HG02678 (cell line): ENCODE measurements around the gene PDHA1.
A peak's percentile ranks its signal among the peaks of the same experiment; 100 is the strongest.

Experiments
- ATAC-seq: cut with Tn5 transposase; IDR thresholded peaks from one replicate; pipeline ENCODE4 v1.9.1; 2021; ENCODE audit warnings: mild to moderate bottlenecking, moderate library complexity; ENCODE audit not compliant: unreplicated experiment

Gene PDHA1

GRCh38 chrX:19343535-19344408 is at the start of gene PDHA1:
Gene PDHA1, plus strand, starts transcription at chrX:19343927. Its CDS starts 111 bp downstream, at chrX:19344038.
- peak; percentile 98 for ATAC-seq

DNA sequence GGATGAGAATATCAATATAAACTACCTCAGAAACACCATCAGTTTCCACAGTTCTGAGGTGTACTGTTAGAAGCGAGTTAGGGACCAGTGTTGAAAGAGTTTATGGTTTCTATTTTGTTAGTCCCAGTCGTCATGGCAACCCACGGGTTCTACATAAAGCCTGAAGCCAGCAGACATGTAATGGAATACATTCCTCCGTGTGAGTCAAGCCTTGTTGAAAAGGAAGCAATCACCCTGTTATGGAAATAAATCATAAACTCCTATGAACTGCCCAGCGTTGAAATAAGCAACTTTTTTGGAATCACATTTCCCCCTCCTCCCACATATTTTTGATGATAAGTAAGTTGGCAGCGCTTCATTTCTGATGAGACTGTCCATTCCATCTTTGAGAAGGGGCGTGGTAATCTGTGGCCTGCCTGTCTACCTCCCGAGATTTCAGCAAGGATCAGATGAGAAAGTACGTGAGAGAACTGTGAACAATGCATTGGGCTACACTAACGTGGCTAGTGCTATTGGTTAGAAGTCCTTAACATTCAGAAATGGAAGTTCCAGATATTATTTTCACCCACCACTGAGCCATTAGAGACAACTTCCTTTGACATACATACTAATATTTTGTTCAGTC is 40.4 kb upstream of the PDHA1 start:
- no peak for ATAC-seq

DNA sequence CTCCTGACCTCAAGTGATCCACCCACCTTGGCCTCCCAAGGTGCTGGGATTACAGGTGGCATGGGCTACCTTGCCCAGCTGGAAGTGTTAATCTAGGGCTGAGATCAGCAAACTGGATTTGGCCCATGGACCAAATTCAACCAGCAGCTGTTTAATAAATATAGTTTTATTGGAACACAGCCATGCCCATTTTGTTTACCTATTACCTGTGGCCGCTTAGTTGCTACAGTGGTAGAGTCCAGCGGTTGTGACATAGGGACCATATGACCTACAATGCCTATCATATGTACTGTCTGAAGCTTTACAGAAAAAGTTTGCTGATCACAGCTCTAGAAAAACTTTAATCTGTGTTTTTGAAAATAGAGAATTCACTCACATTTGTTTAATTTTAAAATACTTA is 17.2 kb upstream of the PDHA1 start:
- ATAC-seq: no peak

DNA sequence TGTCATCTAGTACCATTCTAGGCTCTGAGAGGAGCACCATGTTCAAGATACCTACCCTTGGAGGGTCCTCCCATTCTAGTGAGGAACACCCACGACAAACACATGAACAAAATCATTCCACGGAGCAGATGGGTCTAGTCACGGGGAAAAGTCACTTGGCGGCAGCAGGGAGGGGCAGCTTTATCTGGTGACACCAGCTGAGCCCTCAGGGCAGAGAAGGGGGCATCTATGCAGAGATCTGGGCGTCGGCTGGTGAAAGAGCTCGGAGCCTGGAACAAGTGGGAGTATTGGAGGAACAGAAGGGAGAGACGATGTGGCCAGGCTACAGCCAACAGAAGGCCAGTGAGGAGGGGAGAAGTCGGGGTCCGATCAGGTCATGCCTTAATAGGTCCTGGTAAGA is 11.9 kb upstream of the PDHA1 start:
- ATAC-seq: no peak

DNA sequence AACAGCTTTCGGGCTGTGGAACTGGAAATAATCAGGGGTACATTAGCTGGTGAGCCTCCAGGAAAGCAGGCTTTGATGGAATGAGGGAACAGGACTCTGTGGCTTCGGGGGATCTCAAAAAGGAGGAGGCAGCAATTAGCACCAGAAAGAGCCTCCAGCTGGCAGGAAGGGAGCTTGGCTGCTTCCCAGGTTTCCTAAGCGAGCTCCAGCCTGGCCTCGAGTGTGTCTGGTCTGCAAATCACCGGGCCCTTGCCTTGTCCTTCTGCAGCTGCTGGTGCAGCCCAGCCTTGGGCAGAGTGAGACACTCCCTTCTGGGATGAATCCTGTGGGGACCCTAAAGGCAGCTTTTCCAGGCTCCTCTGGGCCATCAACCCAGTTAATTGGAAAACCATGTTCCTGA is 10.7 kb upstream of the PDHA1 start:
- ATAC-seq: no peak

GRCh38 chrX:19334945-19335626 is 8.6 kb upstream of the PDHA1 start:
- ATAC-seq: no peak

GRCh38 chrX:19342331-19342906 is 1.3 kb upstream of the PDHA1 start:
- ATAC-seq: no peak

DNA sequence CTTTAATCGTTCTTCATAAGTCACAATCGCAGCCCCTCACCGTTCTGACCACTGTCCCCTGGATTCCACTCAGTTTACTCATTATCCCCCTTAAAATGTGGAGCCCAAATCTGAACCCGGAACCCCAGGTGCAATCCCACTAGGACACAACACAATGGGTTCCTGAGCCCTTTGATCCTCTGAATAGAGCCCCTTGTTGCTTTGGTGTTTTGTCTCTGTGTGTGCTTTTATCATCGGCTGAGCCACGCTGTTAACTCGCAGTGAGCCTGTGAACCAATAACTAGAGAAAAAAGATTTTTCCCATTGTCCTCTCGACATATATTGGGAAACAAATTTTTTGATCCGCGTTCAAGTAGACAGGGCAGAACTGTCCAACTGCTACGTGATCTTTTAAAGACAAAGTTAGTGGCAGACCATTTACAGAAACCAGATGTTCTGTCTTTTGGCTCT is 617 bp upstream of the PDHA1 start:
- no peak for ATAC-seq

- ATAC-seq: no peak
These were observed 934 bp downstream of the PDHA1 start for GRCh38 chrX:19344661-19345060.

GRCh38 chrX:19347916-19348315 is 4.2 kb downstream of the PDHA1 start:
- ATAC-seq: no peak

- ATAC-seq: no peak
These were observed 5.5 kb downstream of the PDHA1 start for GRCh38 chrX:19349264-19349663.

DNA sequence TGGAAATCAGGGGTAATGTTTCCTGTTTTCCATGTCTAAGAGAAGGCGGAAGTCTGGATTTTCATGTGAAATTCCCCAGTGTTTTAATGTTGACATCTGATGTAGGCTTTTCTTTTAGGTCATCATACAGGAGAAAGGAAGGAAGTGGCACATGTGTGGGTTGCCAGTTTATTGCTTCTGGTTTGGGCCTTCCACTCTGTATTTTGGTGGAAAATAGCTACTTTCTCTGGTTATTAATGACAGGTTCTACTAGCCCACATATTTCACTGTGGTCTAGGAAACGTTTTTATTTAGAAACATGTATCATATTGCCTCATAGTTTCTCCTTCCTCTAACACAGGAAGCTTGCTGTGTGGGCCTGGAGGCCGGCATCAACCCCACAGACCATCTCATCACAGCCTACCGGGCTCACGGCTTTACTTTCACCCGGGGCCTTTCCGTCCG is 7.2 kb downstream of the PDHA1 start:
- peak; percentile 98 for ATAC-seq

DNA sequence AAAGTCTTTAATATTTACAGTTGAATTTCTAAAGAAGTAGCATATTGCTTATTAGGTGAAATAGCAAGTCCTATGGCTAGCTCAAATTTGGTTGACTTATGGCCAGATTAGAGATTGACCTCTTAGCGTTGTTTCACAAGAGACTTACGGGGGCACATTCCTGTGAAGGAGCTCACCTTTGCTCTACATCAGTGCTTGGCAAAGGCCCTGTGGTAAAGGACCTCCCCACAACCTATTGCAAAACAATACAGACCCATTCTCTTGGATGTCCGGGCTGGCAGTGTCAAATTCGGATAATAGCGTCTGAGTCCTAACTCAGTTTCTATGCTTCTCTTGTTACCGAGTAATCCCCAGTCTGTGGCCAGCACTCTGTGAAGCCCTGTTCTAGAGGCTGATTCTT is 10.9 kb downstream of the PDHA1 start:
- no peak for ATAC-seq

- no peak for ATAC-seq
These were observed 14.8 kb downstream of the PDHA1 start for GRCh38 chrX:19358521-19358920.

GRCh38 chrX:19360903-19361302 is 17.2 kb downstream of the PDHA1 start:
- ATAC-seq: no peak

- no peak for ATAC-seq
These were observed 18.0 kb downstream of the PDHA1 start for GRCh38 chrX:19361701-19362100.

DNA sequence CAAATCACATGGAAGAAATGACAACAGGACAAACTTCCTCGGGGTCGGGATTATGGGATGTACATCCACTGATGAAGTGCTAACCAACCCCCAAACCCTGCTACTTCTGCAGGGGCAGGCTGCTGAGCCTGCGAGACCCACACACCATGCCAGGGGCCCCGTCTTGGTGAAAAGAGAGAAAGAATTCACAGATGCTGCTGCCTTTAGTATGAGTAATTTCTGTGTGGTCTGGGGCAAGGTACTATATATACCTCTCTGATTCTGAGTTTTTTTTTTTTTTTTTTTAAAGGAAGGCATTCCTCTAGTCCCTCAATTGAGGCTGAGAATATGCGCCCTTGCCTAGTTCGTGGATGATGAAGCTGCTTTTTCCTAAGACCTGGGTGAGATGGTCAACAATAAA is 24.8 kb downstream of the PDHA1 start:
- no peak for ATAC-seq

GRCh38 chrX:19370061-19370460 is 26.3 kb downstream of the PDHA1 start:
- ATAC-seq: no peak

GRCh38 chrX:19372170-19372546 is 28.4 kb downstream of the PDHA1 start:
- ATAC-seq: peak; percentile 72

DNA sequence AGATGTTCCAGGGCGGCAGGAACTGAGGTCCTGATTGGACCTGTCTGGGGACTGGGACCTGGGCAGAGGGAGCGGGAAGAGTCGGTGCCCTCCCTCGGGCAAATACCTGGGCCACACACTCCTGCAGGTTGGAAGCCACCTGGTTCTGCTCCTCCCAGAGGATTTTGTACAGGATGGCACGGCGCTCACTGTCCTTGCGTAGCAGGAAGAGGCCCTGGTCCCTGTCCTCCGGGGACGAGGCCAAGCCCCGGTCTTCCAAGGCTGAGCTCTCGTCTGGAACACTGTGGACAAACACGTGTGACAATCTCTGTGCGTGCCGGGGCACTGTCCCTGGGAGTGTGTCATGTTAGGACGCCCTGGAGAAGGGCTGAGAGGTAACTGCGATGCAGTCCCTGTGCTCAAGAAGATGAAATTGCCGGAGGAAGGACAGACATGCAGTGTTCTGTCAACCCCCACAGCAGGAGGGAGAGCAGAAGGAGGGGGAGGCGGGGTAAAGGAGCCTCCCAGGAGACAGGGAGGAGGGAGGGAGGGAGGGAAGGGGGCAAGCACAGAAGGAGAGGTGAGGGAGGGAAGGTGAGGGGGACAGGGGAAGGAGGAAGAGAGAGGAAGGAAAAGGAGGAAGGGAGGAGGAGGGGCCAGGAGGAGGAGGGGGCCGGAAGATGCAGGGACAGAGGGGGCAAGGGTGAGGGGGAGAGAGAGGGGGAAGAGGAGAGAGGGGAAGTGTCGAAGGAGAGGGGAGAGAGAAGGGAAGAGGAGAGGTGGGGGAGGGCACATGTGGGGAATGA is 29.0 kb downstream of the PDHA1 start:
- ATAC-seq: peak; percentile 16
